Gastroesophageal sphincter (tissue), 3 donors: ENCODE measurements around the gene NIBAN1.

Experiments used
- POLR2A ChIP-seq, 2 donors: fragments of 450-650 bp; IDR thresholded peaks; one replicate each; pipeline ENCODE4 v1.6.1; 2017; ENCODE audit warnings: antibody characterized with exemption in 2 of 2, mild to moderate bottlenecking in 2 of 2, moderate library complexity in 1 of 2
- POLR2AphosphoS5 ChIP-seq: sonication (generic); formaldehyde crosslinking; IDR thresholded peaks from one replicate; pipeline ENCODE4 v1.6.1; 2017; ENCODE audit warnings: antibody characterized with exemption
- TF ChIP-seq, protein P1 (sequence below), 4 experiments: fragments of 200-600 bp in 2 of 4; fragments of 450-650 bp in 2 of 4; sonication (generic) in 1 of 4; IDR thresholded peaks; one replicate each; pipeline ENCODE4 v1.5.1; 2017 to 2019; ENCODE audit warnings: antibody characterized with exemption in 4 of 4, mild to moderate bottlenecking in 2 of 4, moderate library complexity in 2 of 4

DNA sequence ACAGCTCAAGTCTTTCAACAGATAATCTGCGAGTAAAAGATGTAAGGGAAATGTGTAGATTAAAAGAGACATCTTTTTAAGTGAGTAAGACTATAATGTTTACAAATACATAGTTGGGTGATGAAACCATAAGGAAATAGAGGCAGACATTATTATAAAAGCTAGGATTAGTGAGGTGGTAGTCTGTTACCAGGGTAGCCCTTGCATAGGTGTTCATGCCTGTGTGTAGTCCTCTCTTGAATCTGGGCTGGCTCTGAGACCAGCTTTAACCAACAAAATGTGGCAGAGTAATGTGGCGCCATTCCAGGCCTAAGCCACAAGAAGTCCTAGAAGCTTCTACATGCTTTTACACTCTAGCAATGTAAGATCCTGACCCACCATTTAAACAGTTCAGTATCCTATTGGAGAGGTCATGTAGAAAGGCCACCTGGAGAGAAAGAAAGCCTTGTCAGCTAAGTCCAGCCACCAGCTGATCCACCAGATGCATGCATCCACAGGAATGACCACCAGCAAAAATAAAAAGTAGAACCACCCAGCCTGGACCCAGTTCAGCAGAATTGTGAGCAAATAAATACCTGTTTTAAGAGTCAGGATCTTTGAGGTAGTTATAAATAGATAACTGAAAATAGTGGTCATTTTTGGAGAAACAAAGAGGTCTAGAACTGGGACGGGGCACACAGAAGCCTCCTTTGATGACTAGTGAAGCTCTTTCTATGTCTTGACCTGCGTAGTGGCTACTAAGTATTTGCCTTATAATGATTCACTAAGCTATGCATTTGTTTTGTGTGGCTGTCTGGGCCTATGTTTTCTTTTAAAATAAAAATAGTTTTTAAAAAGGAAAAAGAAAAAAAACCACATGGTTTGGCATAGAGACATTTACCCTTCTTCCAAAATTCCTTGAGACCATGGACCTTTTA, 8.1 kb downstream of the NIBAN1 start:
- TF ChIP-seq, protein P1, sequence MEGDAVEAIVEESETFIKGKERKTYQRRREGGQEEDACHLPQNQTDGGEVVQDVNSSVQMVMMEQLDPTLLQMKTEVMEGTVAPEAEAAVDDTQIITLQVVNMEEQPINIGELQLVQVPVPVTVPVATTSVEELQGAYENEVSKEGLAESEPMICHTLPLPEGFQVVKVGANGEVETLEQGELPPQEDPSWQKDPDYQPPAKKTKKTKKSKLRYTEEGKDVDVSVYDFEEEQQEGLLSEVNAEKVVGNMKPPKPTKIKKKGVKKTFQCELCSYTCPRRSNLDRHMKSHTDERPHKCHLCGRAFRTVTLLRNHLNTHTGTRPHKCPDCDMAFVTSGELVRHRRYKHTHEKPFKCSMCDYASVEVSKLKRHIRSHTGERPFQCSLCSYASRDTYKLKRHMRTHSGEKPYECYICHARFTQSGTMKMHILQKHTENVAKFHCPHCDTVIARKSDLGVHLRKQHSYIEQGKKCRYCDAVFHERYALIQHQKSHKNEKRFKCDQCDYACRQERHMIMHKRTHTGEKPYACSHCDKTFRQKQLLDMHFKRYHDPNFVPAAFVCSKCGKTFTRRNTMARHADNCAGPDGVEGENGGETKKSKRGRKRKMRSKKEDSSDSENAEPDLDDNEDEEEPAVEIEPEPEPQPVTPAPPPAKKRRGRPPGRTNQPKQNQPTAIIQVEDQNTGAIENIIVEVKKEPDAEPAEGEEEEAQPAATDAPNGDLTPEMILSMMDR (IDR thresholded peaks at IDR 0.05) = no peak
- no peak for TF ChIP-seq POLR2A (IDR thresholded peaks at IDR 0.05)
- TF ChIP-seq POLR2AphosphoS5 = no peak
